Measurements from ENCODE around the gene ABCC12.
A peak's percentile ranks its signal among the peaks of the same experiment; 100 is the strongest.

ABCC12 gene

DNA sequence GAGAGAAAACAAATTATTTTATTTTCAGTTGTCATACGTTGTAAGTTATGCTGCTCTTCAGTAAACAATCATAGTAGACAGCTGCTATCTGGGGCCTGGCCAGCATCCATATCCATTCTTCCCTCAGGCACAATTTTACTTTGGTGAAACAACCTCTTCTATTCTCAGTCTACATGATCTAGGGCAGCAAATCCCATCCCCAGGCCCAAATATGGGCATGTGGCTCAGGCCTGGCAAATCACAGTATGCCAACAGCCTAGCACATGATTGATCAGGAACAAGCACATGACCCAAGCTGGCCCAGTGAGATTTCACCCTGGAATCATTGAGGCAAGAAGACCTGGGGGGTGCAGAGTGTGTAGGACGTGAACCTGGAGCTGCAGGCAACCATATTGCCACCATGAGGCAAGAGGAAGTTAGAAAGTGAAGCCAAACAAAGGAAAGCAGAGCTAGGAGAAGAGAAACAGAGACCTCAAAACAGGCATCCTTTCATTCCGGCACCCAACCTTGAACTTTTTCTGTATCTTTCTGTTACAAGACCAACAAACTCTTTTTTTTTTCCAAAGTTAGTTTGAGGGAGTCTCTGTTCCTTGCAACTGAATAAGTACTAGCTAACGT lies 10.3 kb upstream of the ABCC12 start:
- no peak for DNase-seq

DNA sequence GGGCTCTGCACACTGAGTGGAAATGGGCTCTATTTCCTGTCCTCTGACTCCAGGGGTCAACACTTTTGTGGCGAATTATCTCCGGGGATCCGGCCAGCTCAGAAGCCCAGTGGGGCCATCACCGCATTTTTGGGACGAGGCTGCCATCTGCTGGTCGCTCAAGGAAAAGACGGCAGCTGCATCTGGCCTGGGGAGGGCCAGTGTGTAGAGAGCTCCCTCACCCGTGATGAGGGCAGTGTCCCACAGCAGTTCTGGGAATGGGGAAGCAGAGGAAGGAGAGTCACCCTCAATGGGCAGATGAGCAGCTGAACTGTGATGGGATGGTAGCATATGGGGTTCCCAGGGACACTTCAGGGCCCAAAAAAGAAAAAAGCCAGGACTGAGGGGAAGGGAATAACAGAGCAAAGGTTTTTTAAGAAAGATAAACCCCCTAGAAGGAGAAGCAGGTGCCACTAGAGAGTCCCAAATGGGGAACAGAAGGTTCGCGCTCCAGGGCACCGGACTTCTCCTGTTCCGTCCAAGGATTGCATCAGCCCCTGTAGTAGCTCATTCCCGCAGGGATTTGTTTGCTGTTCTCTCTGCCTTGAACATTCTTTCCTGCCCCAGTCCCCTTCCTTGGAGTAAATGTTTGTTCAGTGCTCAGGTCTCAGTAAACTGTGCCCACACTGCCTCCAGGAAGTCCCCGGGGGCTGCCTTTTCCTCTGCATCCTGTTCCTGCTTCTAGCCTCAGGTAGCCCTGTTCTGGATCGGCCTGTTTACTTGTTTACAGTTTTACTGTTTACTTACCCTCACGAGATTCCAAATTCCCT lies 9.3 kb upstream of the ABCC12 start:
- DNase-seq = peak; percentile 42

DNA sequence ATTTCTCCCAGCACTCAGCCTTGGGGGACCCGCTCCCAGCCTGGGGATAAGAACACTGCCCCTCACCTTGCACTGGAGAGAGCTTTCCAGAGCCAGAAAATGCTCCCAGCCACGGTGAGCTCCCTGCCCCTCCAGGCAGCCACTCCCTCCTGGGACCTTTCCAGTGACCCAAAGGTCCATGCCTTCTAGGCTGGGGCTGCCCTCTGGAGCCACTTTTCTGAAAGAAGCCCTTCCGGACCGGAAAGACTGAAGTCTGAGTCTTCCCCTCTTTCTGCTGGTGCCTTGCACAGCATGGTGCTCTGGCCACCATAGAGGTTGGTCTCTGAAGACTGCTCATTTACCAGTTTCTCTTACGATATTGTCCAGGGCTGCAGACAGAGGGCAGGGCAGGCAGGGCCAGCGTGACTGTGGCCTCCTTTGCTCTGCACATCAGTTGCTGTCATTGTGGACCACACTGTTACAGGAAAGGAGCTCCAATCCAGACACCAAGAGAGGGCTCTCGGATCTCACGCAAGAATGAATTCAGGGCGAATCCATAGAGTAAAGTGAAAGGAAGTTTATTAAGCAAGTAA lies 7.1 kb upstream of the ABCC12 start:
- no peak for DNase-seq

- no peak for DNase-seq
Observed at GRCh38 chr16:48161906-48162305, 6.1 kb upstream of the ABCC12 start.

GRCh38 chr16:48160575-48160974 lies 4.8 kb upstream of the ABCC12 start:
- DNase-seq = no peak

GRCh38 chr16:48158296-48158695 lies 2.5 kb upstream of the ABCC12 start:
- DNase-seq = no peak

DNA sequence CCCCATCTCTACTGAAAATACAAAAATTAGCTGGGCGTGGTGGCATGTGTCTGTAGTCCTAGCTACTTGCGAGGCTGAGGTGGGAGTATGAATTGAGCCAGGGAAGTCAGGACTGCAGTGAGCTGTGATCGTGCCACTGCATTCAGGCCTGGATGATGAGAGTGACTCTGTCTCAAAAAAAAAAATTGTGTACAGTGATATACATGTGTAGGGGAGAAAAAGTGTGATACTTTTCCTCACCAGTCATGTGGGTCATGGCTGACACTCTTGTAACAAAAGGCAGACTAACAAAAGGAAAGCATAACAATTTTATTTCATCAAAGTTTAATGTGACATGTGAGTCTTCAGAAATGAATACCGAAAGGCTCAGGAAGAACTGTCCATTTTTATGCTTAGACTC lies 2.0 kb upstream of the ABCC12 start:
- no peak for DNase-seq

GRCh38 chr16:48157302-48157701 lies 1.5 kb upstream of the ABCC12 start:
- DNase-seq = no peak

DNA sequence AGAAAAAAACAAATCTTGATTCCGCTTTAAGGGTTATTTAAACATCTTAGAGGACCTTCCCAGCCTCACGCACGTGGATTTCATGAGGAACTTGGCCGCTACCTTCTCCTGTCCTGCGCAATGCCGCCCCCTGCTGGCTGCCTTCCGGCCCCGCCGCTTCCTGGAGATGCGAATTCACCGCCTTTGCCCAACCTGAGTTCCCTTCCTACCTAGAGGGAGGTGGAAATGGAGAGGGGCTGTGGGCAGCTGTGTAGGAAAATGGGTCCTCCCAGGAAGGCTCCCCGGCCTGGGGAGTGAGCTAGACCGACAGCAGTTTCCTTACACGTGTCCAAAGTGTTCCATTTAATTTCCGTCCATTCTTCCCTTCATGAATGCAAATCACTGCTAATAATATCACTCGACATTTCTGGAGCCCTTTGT lies 1.0 kb upstream of the ABCC12 start:
- peak; percentile 57 for DNase-seq

DNA sequence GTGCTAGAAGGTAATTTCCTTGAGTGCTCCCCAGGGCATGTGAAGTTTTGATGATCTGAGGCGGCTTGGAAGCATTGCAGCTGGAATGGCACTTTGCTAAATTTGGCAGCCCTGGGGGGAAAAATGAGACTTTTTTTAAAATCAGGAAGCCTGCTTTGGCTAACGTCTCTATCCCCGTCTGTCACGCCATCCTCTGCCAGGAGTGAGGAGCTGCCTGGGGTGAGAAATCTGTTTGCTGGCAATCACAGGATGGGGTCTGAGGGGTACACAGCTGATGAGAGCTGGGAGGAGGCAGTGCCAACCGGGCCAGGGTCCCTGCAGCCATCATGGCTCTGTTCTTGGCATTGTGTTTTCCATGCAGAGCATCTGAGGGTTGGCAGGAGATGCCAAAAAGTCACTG lies 2.0 kb downstream of the ABCC12 start:
- DNase-seq = no peak

- DNase-seq = no peak
Observed at GRCh38 chr16:48152226-48152625, 3.6 kb downstream of the ABCC12 start.

- DNase-seq = no peak
Observed at GRCh38 chr16:48150707-48151106, 5.1 kb downstream of the ABCC12 start.

DNA sequence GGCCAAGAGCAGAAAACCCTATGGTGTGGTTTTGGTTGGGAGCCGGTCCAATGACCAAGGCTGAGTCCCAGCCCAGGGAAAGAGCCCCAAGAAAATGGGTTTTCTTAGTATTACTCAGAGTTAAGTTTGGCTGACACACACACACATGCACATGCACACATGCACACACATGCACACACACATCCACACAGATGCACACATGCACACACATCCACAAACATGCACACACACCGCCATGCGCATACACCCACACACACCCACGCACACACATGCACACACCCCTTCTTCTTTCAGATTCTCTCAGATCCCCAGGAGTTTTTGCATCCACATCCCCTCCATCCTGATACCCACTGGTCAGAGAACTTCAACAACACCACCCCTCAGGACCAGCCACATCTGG lies 9.1 kb downstream of the ABCC12 start:
- no peak for DNase-seq

- no peak for DNase-seq
Observed at GRCh38 chr16:48146131-48146530, 9.7 kb downstream of the ABCC12 start.

DNA sequence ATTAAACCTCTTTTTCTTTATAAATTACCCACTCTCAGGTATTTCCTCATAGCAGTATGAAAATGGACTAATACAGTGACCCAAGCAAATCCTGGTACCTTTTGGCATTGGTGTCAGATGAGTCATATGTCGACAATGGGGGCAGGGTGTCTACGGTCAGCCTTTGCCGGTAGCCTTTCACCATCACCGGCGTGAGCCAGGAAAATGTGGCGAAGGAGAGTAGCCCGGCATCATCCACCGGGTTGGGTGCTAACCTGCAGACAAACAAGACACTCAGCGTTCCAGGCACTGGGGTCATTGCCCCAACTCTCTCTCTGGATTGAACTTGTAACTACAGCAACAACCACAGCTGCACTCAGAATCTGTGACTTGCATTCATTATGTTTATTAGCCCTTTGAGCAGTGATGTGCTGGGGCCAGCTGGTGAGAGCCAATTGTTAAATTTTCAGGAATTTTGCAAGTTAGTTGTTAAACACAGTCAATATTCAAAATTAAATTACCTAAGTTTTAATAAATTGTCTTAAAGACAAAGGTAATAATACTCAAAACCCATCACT lies 11.9 kb downstream of the ABCC12 start:
- no peak for DNase-seq

DNA sequence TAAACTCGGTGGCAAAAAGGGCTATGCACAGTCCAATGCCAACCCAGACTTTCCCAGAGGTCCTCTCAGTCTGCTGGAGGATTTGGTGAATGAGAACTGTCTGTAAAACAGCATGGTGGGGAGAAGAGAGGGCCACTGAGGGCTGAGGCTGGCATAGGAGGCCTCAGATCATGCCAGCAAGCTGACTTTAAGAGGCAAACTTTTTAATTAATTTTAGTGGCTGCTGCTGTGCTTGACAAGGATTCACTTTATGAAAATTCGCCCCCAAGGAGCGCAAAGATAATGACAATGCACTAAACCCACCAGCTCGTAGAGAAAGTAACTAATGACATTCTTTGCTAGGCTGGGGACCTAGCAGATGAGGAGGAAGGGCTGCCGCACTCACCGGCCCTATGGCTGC lies 15.0 kb downstream of the ABCC12 start:
- DNase-seq = no peak

DNA sequence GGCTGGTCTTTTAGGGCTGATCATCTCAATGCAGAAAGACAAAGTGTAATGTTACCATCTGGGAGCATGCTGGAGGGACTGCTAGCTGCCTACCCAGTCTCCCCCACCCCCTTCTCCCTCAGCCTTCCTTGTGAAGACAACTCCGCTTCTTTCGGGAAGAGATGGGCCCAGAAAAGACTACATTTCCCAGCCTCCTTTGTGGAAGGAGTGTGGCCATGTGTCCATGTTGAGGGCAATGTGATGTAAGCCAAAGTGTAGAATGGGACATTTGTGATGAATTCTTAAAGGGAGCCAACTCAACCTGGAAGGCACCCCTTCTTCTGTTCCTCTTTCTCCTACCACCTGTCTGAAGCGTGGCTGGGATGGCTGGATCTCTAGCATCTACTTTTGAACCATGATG lies 16.3 kb downstream of the ABCC12 start:
- no peak for DNase-seq

DNA sequence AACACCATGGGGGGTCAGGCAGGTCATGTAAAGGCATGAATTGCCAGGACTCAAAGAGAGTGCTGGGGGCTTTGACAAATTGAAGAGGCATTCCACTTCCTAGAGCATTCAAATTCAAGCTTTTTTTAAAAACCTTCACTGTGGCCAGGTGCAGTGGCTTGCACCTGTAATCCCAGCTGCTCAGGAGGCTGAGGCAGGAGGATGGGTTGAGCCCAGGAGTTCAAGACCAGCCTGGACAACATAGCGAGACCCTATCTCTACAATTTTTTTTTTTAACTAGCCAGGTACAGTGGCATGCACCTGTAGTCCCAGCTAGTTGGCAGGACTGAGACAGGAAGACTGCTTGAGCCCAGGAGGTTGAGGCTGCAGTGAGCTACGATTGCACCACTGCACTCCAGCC lies 17.2 kb downstream of the ABCC12 start:
- no peak for DNase-seq

- no peak for DNase-seq
Observed at GRCh38 chr16:48137822-48138221, 18.0 kb downstream of the ABCC12 start.

DNA sequence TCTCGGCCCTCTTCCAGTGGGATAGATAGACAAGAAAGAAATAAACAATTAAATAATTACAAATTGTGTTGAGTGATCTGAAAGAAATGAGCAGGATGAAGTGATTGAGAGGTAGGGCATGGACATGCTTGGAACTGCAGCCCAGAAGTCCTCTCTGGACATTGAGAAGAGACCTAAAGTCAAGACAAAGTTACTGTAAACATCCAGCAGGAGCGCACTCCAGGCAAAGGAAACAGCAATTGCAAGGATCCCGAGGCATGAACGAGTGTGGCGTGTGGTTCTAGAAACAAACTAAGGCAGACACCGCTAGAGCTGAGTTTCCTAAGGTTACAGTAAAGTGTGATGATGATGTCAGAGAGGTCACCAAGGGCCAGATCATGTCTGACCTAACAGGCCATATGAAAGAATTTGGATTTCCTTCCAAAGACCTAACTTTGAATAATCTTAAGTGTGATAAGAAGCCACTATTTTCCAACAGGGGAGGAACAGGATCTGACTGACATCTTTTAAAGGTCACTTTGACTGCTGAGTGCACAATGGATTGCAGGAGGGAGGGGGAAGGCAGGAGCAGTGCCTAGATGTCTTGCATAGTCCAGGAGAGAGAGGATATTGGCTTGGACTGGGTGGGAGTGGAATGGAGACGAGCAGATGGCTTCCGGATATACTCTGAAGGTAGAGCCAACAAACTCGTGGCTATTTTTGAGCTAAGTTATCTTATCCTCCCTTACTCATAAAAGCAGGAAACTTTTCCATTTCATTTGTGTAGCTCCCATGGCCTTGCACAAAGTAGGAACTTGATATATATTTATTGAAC lies 19.0 kb downstream of the ABCC12 start:
- DNase-seq = no peak

DNA sequence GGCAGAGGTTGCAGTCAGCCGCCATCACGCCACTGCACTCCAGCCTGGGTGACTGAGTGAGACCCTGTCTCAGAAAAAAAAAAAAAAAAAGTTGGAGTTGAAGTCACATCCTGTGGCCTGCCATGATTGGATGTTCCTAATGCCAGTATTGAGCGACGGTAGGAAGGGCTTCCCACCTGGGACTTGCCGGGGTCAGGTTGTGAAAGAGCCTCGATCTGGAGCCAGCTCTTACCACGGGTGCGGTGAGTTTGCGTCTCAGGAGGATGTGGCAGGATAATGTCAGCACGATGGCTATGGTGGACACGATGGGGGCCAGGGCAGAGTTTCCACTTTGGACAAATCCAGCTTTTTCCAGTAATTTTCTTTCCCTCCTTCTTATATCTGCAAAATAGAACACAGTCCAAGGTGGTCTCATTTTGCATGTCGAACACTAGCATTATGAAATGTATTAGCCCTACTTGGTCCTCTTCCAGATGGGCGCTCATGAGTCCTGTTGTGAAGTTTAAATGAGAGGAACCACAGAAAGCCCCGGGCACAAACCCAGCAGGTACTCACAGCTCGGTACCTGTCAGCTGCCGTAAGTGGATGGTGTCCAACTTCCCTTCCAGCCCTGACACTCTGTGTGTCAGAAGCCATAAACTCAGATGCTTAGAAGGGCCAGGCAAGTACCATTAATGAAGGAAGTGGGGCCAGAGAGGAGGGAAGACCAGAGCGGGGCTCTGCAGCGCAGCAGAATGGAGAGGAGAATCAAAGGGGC lies 22.2 kb downstream of the ABCC12 start:
- DNase-seq = no peak

DNA sequence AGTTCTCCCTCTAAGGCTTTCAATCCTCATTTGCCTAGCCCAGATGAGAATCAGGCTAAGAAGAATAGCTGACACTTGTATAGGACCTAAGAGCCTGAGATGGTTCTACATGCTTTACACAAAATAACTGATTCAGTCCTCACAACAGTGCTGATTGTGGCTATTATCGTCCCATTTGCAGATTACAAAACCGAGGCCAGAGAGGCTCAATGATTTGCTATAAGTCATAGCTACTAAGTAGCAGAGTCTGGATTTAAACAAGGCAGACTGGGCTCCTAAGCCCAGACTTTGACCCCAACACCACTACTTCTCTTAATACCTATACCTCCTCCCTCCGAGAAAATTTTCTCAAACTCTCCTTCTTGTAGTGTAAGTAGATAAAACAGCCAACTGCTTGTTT lies 23.1 kb downstream of the ABCC12 start:
- no peak for DNase-seq

Data from right kidney (tissue), 1 donor.